GM12878 (cell line): ENCODE results near the gene KRTAP10-3. TPM values are rescaled to one million over a fixed set of nuclear protein-coding genes. Genes with fewer than 3 reads are reported as not detected.

Source experiments
- ATAC-seq: fragments of 200-7000 bp; cut with Tn5 transposase; 3 replicates; pipeline ENCODE4 v1.9.1; 2020; ENCODE audit warnings: mild to moderate bottlenecking, moderate library complexity
- BruUV-seq: library from RNA; stranded (reverse); fragments of 400-500 nt; replicated peaks from 2 replicates; lab custom pipeline; 2021; lab: Mats Ljungman, UMichigan
- CTCF ChIA-PET: fragments of 300-600 bp; sonication (Branson Sonifier 250); formaldehyde crosslinking; extraction: SDS; loops from one replicate; lab custom pipeline; 2021; ENCODE audit warnings: inconsistent platforms; lab: Yijun Ruan, JAX
- POLR2A ChIA-PET: fragments of 350-600 bp; formaldehyde crosslinking; extraction: SDS; loops from one replicate; lab custom pipeline; 2021; ENCODE audit warnings: inconsistent platforms; lab: Charles Lee
- RAD21 ChIA-PET: fragments of 300-600 bp; sonication (Branson Sonifier 250); formaldehyde crosslinking; loops from one replicate; lab custom pipeline; 2023; ENCODE audit warnings: antibody characterized with exemption; ENCODE audit not compliant: unreplicated experiment; lab: Charles Lee
- SMC1A ChIA-PET: fragments of 300-600 bp; sonication (Branson Sonifier 250); formaldehyde crosslinking; loops from one replicate; lab custom pipeline; 2023; ENCODE audit not compliant: unreplicated experiment, uncharacterized antibody; lab: Charles Lee
- DNase-seq: peaks from one replicate; pipeline ENCODE4 v3.0.0-alpha.2; 2011; ENCODE audit warnings: low read depth, low spot score
- FAIRE-seq: peaks from 3 replicates; lab custom pipeline; 2011; peaks lifted over from hg19 to GRCh38; lab: Jason Lieb, UNC
- H2AFZ ChIP-seq: 2 replicates; pipeline ENCODE4 v1.6.0; 2011; ENCODE audit warnings: low read depth, low read length, control low read depth; ENCODE audit not compliant: control insufficient read depth
- H3K27ac ChIP-seq: 2 replicates; pipeline ENCODE4 v1.5.1; 2011; ENCODE audit warnings: control low read depth; ENCODE audit not compliant: control insufficient read depth, insufficient read depth
- H3K27me3 ChIP-seq, 2 experiments: replicated peaks in 1 of 2; 2 replicates each; pipeline versions ENCODE4 v1.6.0 to v1.6.1; 2011; ENCODE audit warnings: low read length in 1 of 2; ENCODE audit not compliant: control insufficient read depth in 2 of 2, insufficient read depth in 2 of 2
- H3K36me3 ChIP-seq, 2 experiments: 2 replicates each; pipeline ENCODE4 v1.5.1; 2011; ENCODE audit warnings: low read length in 1 of 2; ENCODE audit not compliant: control insufficient read depth in 2 of 2, insufficient read depth in 2 of 2
- H3K4me1 ChIP-seq: 2 replicates; pipeline ENCODE4 v1.6.1; 2011; ENCODE audit warnings: mild to moderate bottlenecking, low read length, moderate library complexity, mixed read lengths; ENCODE audit not compliant: control insufficient read depth, insufficient read depth
- H3K4me2 ChIP-seq: 2 replicates; pipeline ENCODE4 v1.6.0; 2011; ENCODE audit warnings: control low read depth; ENCODE audit not compliant: control insufficient read depth, insufficient read depth
- H3K4me3 ChIP-seq: fragments of 200-600 bp; sonication (generic); 2 replicates; pipeline ENCODE4 v1.5.1; 2016
- H3K79me2 ChIP-seq: 2 replicates; pipeline ENCODE4 v1.6.0; 2011; ENCODE audit warnings: low read length; ENCODE audit not compliant: control insufficient read depth, insufficient read depth
- H3K9ac ChIP-seq: 2 replicates; pipeline ENCODE4 v1.8.0; 2011; ENCODE audit warnings: low read length, control low read depth, mixed read lengths; ENCODE audit not compliant: control insufficient read depth, insufficient read depth
- H3K9me3 ChIP-seq: replicated peaks from 3 replicates; pipeline ENCODE4 v1.5.1; 2011; ENCODE audit warnings: mild to moderate bottlenecking, low read length; ENCODE audit not compliant: control insufficient read depth, insufficient read depth
- H4K20me1 ChIP-seq: 2 replicates; pipeline ENCODE4 v1.6.0; 2011; ENCODE audit not compliant: control insufficient read depth, insufficient read depth
- BRCA1 ChIP-seq: IDR thresholded peaks from 2 replicates; pipeline ENCODE4 v1.6.1; 2011; ENCODE audit warnings: low read depth, low read length, improper control_type of control experiment
- DPF2 ChIP-seq: fragments of 450-650 bp; IDR thresholded peaks from 2 replicates; pipeline ENCODE4 v1.6.1; 2017; ENCODE audit warnings: mild to moderate bottlenecking
- IKZF1 ChIP-seq: fragments of 450-650 bp; conservative IDR thresholded peaks from 2 replicates; pipeline ENCODE4 v1.6.1; 2017; ENCODE audit warnings: antibody characterized with exemption, mild to moderate bottlenecking
- LARP7 ChIP-seq: fragments of 450-650 bp; IDR thresholded peaks from 2 replicates; pipeline ENCODE4 v1.6.1; 2017; ENCODE audit warnings: mild to moderate bottlenecking
- MEF2B ChIP-seq: fragments of 450-650 bp; IDR thresholded peaks from 2 replicates; pipeline ENCODE4 v1.6.1; 2018; ENCODE audit warnings: mild to moderate bottlenecking, moderate library complexity; ENCODE audit not compliant: partially characterized antibody, poor library complexity, severe bottlenecking
- MTA2 ChIP-seq: fragments of 450-650 bp; IDR thresholded peaks from 2 replicates; pipeline ENCODE4 v1.6.1; 2016; ENCODE audit warnings: low read depth, mild to moderate bottlenecking, moderate library complexity
- MTA3 ChIP-seq: IDR thresholded peaks from 2 replicates; pipeline ENCODE4 v1.6.1; 2012; ENCODE audit warnings: low read length, inconsistent platforms, borderline replicate concordance
- MXI1 ChIP-seq: fragments of 150-350 bp; IDR thresholded peaks from 2 replicates; pipeline ENCODE4 v1.6.1; 2011; ENCODE audit warnings: low read depth, mild to moderate bottlenecking, inconsistent platforms, low read length, improper control_type of control experiment
- MYB ChIP-seq: fragments of 150-350 bp; IDR thresholded peaks from 2 replicates; pipeline ENCODE4 v1.6.1; 2014; ENCODE audit warnings: mild to moderate bottlenecking, low read depth, low read length, borderline replicate concordance
- NR2C2 ChIP-seq: IDR thresholded peaks from 2 replicates; pipeline ENCODE4 v1.6.1; 2011; ENCODE audit warnings: borderline replicate concordance, low read depth; ENCODE audit not compliant: control insufficient read depth, insufficient read length
- PAX5 ChIP-seq: IDR thresholded peaks from 2 replicates; pipeline ENCODE4 v1.6.1; 2011; ENCODE audit warnings: low read depth, low read length, borderline replicate concordance
- POLR2AphosphoS2 ChIP-seq: IDR thresholded peaks from 2 replicates; pipeline ENCODE4 v1.6.1; 2011; ENCODE audit warnings: low read depth, mild to moderate bottlenecking, low read length, improper control_type of control experiment, moderate library complexity
- RB1 ChIP-seq: fragments of 450-650 bp; formaldehyde crosslinking; IDR thresholded peaks from 2 replicates; pipeline ENCODE4 v1.6.1; 2017; ENCODE audit warnings: mild to moderate bottlenecking, borderline replicate concordance
- RFX5 ChIP-seq: IDR thresholded peaks from 2 replicates; pipeline ENCODE4 v1.6.1; 2011; ENCODE audit warnings: low read depth, low read length, improper control_type of control experiment
- STAT3 ChIP-seq: IDR thresholded peaks from 2 replicates; pipeline ENCODE4 v1.6.1; 2011; ENCODE audit warnings: low read depth, low read length, improper control_type of control experiment
- TARDBP ChIP-seq: IDR thresholded peaks from 2 replicates; pipeline ENCODE4 v1.6.1; 2016; ENCODE audit warnings: borderline replicate concordance
- TCF3 ChIP-seq: IDR thresholded peaks from 2 replicates; pipeline ENCODE4 v1.6.1; 2012; ENCODE audit warnings: low read depth, mild to moderate bottlenecking, low read length, borderline replicate concordance; ENCODE audit not compliant: insufficient read depth
- ZNF207 ChIP-seq: fragments of 450-650 bp; IDR thresholded peaks from 2 replicates; pipeline ENCODE4 v1.6.1; 2014; ENCODE audit warnings: antibody characterized with exemption, mild to moderate bottlenecking, borderline replicate concordance
- ZNF217 ChIP-seq: fragments of 450-650 bp; IDR thresholded peaks from 2 replicates; pipeline ENCODE4 v1.6.1; 2017; ENCODE audit warnings: antibody characterized with exemption, mild to moderate bottlenecking
- whole genome bisulfite sequencing: methylation state at CpG from one replicate; pipeline ENCODE4 v1.1.6; 2016; ENCODE audit warnings: low lambda C conversion rate; ENCODE audit not compliant: insufficient replicate concordance, insufficient coverage; ENCODE audit errors: missing lambda C conversion rate; 5-methylcytosine and 5-hydroxymethylcytosine counted together
- in situ Hi-C: fragments of 300-500 bp; cut with MboI; formaldehyde crosslinking; loops from 9 replicates; pipeline ENCODE4 v1.14.3; 2018; ENCODE audit warnings: mixed read lengths
- intact Hi-C: fragments of 100-400 bp; cut with micrococcal nuclease; formaldehyde crosslinking; loops from one replicate; pipeline ENCODE4 v1.14.2; 2022; ENCODE audit not compliant: unreplicated experiment
- polyA plus RNA-seq, 11 experiments: library from polyadenylated mRNA; depleted of rRNA in 4 of 11; unstranded in 6 of 11; stranded (reverse) in 5 of 11; fragments of >200 nt; fragmentation: Nextera tagmentation in 4 of 11; fragmentation: Illumina TruSeq in 1 of 11; extraction: Ambion mirVana in 4 of 11; extraction: Trizol in 1 of 11; gene quantifications; 1 replicate in 1 of 11; 2 replicates in 10 of 11; pipeline versions ENCODE4 v1.2.1 to v1.2.3, GENCODE V29; 2011 to 2016; ENCODE audit warnings: inconsistent platforms in 2 of 11, missing spikeins in 2 of 11, low read depth in 1 of 11
- total RNA-seq, 4 experiments: library from RNA; depleted of rRNA in 3 of 4; stranded (reverse); fragments of >200 nt in 3 of 4; fragmentation: Illumina TruSeq in 1 of 4; extraction: Trizol in 1 of 4; gene quantifications; 2 replicates each; pipeline versions ENCODE4 v1.2.1 to v1.2.3, GENCODE V29; 2013 to 2021

Gene KRTAP10-3
- total and polyA plus RNA-seq, 10 of the 15 experiments (the other 5 are each of a cell fraction or from before 2014, with no cell fraction given) = not detected

- CTCF ChIA-PET = interaction anchor here (0.5 to 3.1 kb wide), 3 partner anchors 28 to 281 kb away, joined by 3 to 30 read pairs (median 5); no protein-coding TSS in a partner anchor
- RAD21 ChIA-PET = interaction anchor here (1.2 kb wide), 1 partner anchor 230 kb away, joined by 3 read pairs; no protein-coding TSS in a partner anchor
- H3K27ac ChIP-seq = no peak overlapping the region
- intact Hi-C loops = no loop called here
- FAIRE-seq = no peak
- H4K20me1 ChIP-seq = no peaks in the 10 kb centered on the region
- BruUV-seq = no TSS peak
- POLR2A ChIA-PET = no interaction called here
- no peaks in the 10 kb centered on the region; a peak in 1 of 4 replicates for H3K27me3 ChIP-seq
- no peak for TF ChIP-seq BRCA1
- no peak for TF ChIP-seq TARDBP
- no peak for TF ChIP-seq STAT3
- TF ChIP-seq POLR2AphosphoS2 = no peak
- H3K79me2 ChIP-seq = no peaks in the 10 kb centered on the region
- no peak overlapping the region for H3K9ac ChIP-seq
- no peak overlapping the region for H3K4me2 ChIP-seq
- no peak overlapping the region for H3K4me3 ChIP-seq
- SMC1A ChIA-PET = interaction anchor here (1.5 kb wide), 1 partner anchor 280 kb away, joined by 3 read pairs; no protein-coding TSS in a partner anchor
- 35% methylated on average over 20 of the region's 21 CpGs for WGBS
- in situ Hi-C loops = no loop called here
- no peaks in the 10 kb centered on the region for H3K36me3 ChIP-seq
- no peaks in the 10 kb centered on the region for H3K4me1 ChIP-seq
- no peak for ATAC-seq
- no peak for DNase-seq
- H3K9me3 ChIP-seq = no peaks in the 10 kb centered on the region; the same call in 2 of the 3 replicates
- no peak overlapping the region for H2AFZ ChIP-seq
Observed at GRCh38 chr21:44512496-44513388, 45.9 kb downstream of the KRTAP10-3 start.

- H3K4me2 ChIP-seq = no peak overlapping the region
- no peak overlapping the region for H3K9ac ChIP-seq
- intact Hi-C loops (no loop called here), in situ Hi-C loops (no loop called here)
- H3K36me3 ChIP-seq = no peaks in the 10 kb centered on the region
- ATAC-seq (no peak), DNase-seq (no peak), FAIRE-seq (no peak)
- no peaks in the 10 kb centered on the region for H3K4me1 ChIP-seq
- no peak overlapping the region for H3K27ac ChIP-seq
- WGBS = 25% methylated on average over 8 of the region's 8 CpGs
- H3K9me3 ChIP-seq = no peaks in the 10 kb centered on the region
- H4K20me1 ChIP-seq = no peaks in the 10 kb centered on the region
- POLR2A ChIA-PET = no interaction called here
- H2AFZ ChIP-seq = no peak overlapping the region
- no peak overlapping the region for H3K4me3 ChIP-seq
- no TSS peak for BruUV-seq
- CTCF ChIA-PET = interaction anchor here (0.7 to 3.1 kb wide), 3 partner anchors 230 to 425 kb away, joined by 3 to 30 read pairs (median 5); no protein-coding TSS in a partner anchor
- H3K27me3 ChIP-seq = no peaks in the 10 kb centered on the region; a peak in 1 of 4 replicates
- SMC1A ChIA-PET = interaction anchor here (1.5 to 2.6 kb wide), 2 partner anchors 281 kb away, joined by 3 to 12 read pairs; no protein-coding TSS in a partner anchor
- no peaks in the 10 kb centered on the region for H3K79me2 ChIP-seq
- RAD21 ChIA-PET = interaction anchor here (1.2 kb wide), 1 partner anchor 231 kb away, joined by 3 read pairs; no protein-coding TSS in a partner anchor
- TF ChIP-seq ZNF207 = no peak
- TF ChIP-seq DPF2 = no peak
- TF ChIP-seq ZNF217 = no peak
- TF ChIP-seq PAX5 = no peak
- TF ChIP-seq IKZF1 = no peak
- no peak for TF ChIP-seq LARP7
- no peak for TF ChIP-seq RB1
- TF ChIP-seq MTA2 = no peak
- no peak for TF ChIP-seq NR2C2
- TF ChIP-seq TCF3 = no peak
- no peak for TF ChIP-seq MEF2B
- TF ChIP-seq MXI1 = no peak
- TF ChIP-seq MTA3 = no peak
- no peak for TF ChIP-seq RFX5
- no peak for TF ChIP-seq MYB
Observed at GRCh38 chr21:44511938-44512275, 46.7 kb downstream of the KRTAP10-3 start.
